Upper lobe of right lung (tissue), 1 donor: ENCODE data around the gene FZD10. TPM values are rescaled to one million over a fixed set of nuclear protein-coding genes. Genes with fewer than 3 reads are reported as not detected.

Experiments
- ATAC-seq: fragments of 200-7000 bp; cut with Tn5 transposase; one replicate; pipeline ENCODE4 v1.9.1; 2020; ENCODE audit warnings: mild to moderate bottlenecking, moderate library complexity
- DNase-seq: peaks from one replicate; pipeline ENCODE4 v3.0.0-alpha.2; 2020
- H3K27ac ChIP-seq: fragments of 200-600 bp; one replicate; pipeline ENCODE4 v1.8.0; 2022
- H3K27me3 ChIP-seq: fragments of 200-600 bp; one replicate; pipeline ENCODE4 v1.8.0; 2022; ENCODE audit warnings: mild to moderate bottlenecking
- H3K36me3 ChIP-seq: fragments of 200-600 bp; one replicate; pipeline ENCODE4 v1.8.0; 2022
- H3K4me1 ChIP-seq: fragments of 200-600 bp; one replicate; pipeline ENCODE4 v1.8.0; 2022
- H3K4me3 ChIP-seq: fragments of 200-600 bp; one replicate; pipeline ENCODE4 v1.8.0; 2022; ENCODE audit warnings: mild to moderate bottlenecking
- H3K9me3 ChIP-seq: fragments of 200-600 bp; one replicate; pipeline ENCODE4 v1.8.0; 2022
- intact Hi-C: fragments of 100-400 bp; cut with DNase I; formaldehyde crosslinking; loops from one replicate; pipeline ENCODE4 v1.11.0; 2022
- total RNA-seq: library from RNA; stranded (reverse); fragmentation: NEBNext Ultra II Directional; extraction: Animal tissue kit (Norgen Biotek cat#: 25700); gene quantifications from one replicate; pipeline ENCODE4 v1.2.1, GENCODE V29; 2021
- TF ChIP-seq, protein P1 (sequence below): fragments of 200-600 bp; IDR thresholded peaks from one replicate; pipeline ENCODE4 v1.8.0; 2022; ENCODE audit warnings: antibody characterized with exemption
- donor health status: DM: no; HTN: yes; CAD: no; lungs with severe emphysema.

FZD10 gene
- total RNA-seq, 1 donor from 2014 or later: 0.84 TPM

DNA sequence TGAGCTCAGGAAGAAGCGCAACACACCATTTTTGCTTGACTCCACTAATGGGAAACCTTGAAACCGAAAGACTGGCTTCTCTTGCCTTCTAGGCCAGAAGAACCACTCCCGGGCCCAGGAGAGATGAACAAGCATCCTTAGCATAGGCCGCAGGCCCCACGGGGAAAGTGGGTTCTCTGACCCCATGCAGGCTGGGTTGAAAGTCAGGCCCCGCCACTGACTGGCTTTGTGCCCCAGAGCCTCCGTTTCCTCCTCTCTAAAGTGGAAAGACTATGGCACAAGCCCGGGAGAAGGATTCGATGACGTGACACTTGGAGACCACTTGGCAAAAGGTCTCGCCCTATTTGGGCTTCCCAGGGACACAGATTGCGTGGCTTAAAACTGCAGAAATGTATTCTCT is 9.9 kb upstream of the FZD10 start:
- TF ChIP-seq, protein P1, sequence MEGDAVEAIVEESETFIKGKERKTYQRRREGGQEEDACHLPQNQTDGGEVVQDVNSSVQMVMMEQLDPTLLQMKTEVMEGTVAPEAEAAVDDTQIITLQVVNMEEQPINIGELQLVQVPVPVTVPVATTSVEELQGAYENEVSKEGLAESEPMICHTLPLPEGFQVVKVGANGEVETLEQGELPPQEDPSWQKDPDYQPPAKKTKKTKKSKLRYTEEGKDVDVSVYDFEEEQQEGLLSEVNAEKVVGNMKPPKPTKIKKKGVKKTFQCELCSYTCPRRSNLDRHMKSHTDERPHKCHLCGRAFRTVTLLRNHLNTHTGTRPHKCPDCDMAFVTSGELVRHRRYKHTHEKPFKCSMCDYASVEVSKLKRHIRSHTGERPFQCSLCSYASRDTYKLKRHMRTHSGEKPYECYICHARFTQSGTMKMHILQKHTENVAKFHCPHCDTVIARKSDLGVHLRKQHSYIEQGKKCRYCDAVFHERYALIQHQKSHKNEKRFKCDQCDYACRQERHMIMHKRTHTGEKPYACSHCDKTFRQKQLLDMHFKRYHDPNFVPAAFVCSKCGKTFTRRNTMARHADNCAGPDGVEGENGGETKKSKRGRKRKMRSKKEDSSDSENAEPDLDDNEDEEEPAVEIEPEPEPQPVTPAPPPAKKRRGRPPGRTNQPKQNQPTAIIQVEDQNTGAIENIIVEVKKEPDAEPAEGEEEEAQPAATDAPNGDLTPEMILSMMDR: no peak
- DNase-seq (peak; percentile 38), ATAC-seq (no peak)
- H3K27me3 ChIP-seq: no peaks in the 10 kb centered on the region
- intact Hi-C loops: no loop called here
- H3K4me3 ChIP-seq: no peak overlapping the region
- H3K27ac ChIP-seq: no peak overlapping the region
- H3K36me3 ChIP-seq: no peaks in the 10 kb centered on the region
- no peaks in the 10 kb centered on the region for H3K9me3 ChIP-seq
- no peaks in the 10 kb centered on the region for H3K4me1 ChIP-seq

DNA sequence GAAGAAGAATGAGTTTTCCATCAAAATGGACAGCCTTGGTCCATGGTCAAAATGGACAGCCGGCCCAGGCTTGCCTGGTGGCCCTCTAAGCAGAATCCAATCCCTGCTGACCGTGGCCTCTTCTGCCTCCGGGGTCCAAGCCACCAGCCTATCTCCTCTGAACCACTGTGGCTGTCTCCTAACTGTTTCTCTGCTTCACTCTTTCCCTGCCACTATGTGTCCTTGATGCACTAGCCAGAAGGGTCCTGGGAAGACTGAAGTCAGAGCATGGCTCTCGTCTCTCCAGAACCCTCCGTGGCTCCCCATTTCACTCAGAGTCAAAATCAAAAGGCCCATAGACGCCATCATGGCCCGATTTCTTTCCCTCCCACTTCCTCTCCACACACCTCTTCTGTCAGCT is 8.5 kb upstream of the FZD10 start:
- Histone ChIP-seq H3K27ac (no peak overlapping the region), H3K27me3 (peaks cover 6% of the 10 kb centered on the region), H3K36me3 (no peaks in the 10 kb centered on the region), H3K4me1 (no peaks in the 10 kb centered on the region), H3K4me3 (no peak overlapping the region), H3K9me3 (no peaks in the 10 kb centered on the region)
- TF ChIP-seq, protein P1: no peak
- intact Hi-C loops: no loop called here
- no peak for ATAC-seq
- peak; percentile 37 for DNase-seq

DNA sequence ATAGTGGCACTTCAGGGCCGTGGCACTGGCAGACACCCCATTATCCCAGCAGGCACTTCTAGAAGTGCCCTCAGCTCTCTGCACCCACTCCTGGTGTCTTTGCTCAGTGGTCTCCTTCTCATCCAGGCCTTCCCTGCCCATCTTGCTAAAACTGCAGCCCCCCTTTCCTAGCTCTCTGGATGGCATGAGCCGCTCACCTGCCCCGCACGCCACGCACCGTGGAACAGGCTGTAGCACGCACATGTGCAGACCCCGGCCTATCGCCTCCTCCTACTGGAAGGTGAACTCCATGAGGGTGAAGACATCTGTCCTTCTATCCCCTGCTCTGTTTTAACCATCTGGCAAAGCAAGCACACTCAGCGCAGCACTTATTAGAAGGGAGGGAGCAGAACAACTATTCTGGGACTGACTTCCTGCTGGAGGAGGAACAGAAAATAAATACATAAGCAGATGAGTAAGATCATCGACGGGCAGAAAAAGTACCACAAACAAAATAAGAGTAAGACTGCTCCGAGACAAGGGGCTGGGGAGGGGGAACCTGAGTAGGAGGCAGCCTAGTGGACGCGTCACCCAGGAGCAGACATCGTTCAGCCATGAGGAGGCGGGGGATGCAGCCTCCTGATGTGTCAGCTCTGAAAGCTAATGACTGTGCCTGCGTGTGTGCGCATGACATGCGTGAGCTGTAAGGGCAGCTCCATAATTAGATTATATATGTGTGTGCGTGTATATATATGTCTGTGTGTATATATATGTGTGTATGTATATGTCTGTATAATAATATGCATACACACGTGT is 7.8 kb upstream of the FZD10 start:
- no peaks in the 10 kb centered on the region for H3K9me3 ChIP-seq
- H3K4me3 ChIP-seq: no peak overlapping the region
- DNase-seq (peak; percentile 43), ATAC-seq (no peak)
- no peaks in the 10 kb centered on the region for H3K36me3 ChIP-seq
- H3K27ac ChIP-seq: no peak overlapping the region
- peaks cover 8% of the 10 kb centered on the region for H3K27me3 ChIP-seq
- H3K4me1 ChIP-seq: no peaks in the 10 kb centered on the region
- intact Hi-C loops: no loop called here
- TF ChIP-seq, protein P1: no peak

DNA sequence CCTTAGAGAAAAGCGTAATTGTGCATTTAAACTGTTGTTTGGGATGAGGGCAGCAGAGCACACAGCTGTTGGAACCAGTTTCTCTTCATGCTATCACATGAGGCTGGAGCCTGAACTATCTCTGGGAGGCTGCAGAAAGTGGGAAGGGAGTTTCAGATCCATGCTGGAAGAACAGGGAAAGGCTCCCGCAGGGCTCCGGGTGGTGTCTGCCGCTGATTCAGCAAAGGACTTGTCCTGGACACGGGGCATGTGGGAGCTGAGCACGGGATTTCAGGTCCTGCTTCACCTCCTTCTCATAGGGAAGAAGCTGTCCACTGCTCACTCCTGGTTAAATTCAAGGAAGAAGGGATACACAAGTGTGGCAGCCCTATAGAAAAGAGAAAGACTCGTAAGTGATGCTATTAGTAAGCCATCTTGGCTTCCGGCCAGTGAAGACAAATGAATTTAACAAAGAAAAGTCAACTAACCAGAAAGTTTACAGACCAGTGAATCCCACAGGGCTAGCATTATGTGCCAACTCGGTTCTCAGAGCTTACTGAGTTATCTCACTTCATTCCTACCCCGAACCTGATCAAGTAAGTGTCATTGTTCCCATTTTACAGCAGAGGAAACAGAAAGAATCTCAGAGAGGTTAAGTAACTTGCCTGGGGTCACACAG is 6.7 kb upstream of the FZD10 start:
- H3K36me3 ChIP-seq: no peaks in the 10 kb centered on the region
- intact Hi-C loops: no loop called here
- ATAC-seq (no peak), DNase-seq (peak; percentile 16)
- no peaks in the 10 kb centered on the region for H3K9me3 ChIP-seq
- H3K4me3 ChIP-seq: no peak overlapping the region
- TF ChIP-seq, protein P1: no peak
- peaks cover 19% of the 10 kb centered on the region for H3K27me3 ChIP-seq
- no peak overlapping the region for H3K27ac ChIP-seq
- no peaks in the 10 kb centered on the region for H3K4me1 ChIP-seq

DNA sequence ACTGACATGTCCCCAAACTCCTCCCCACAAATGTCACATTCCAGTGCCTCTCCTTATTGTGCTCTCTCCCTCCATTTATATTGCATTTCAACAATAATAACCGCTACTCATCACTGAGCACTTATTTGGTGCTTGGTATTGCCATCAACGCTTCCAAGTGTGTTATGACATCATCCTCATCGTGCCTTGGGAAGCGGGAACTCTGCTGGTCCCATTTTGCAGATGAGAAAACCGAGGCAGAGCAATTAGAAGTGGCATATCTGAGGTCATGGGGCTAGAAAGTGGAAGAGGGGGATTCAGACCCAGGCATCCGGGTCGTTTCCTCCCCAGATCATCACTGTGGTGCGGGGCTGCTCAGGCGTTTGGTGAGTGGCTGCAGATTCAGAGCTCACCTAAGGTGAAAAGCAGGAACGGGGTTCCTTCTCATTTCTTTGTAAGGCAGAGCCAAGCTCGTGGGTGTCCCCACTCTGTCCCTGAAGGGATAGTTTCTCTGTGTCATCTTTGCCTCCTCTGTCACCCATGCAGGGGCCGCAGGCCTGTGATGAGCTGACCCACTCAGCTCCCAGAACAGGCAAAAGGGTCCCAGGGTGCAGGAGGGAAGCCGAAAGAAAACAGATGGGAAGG is 5.5 kb upstream of the FZD10 start:
- H3K27me3 ChIP-seq: peaks cover 31% of the 10 kb centered on the region
- no peak overlapping the region for H3K4me3 ChIP-seq
- intact Hi-C loops: no loop called here
- no peaks in the 10 kb centered on the region for H3K9me3 ChIP-seq
- no peak overlapping the region for H3K27ac ChIP-seq
- no peak for ATAC-seq
- DNase-seq: peak; percentile 25
- no peaks in the 10 kb centered on the region for H3K36me3 ChIP-seq
- peaks cover 5% of the 10 kb centered on the region for H3K4me1 ChIP-seq
- TF ChIP-seq, protein P1: no peak
